Keratinocyte (primary cell): Measurements from ENCODE around the gene SKP2.

Experiments
- EZH2 ChIP-seq: IDR thresholded peaks from one replicate; pipeline ENCODE4 v1.6.1; 2012; ENCODE audit warnings: inconsistent platforms, mild to moderate bottlenecking, low read length, moderate library complexity
- TF ChIP-seq, protein P1 (sequence below), 3 experiments: IDR thresholded peaks in 1 of 3; conservative IDR thresholded peaks in 1 of 3; optimal IDR thresholded peaks in 1 of 3; 2 replicates in 2 of 3; 3 replicates in 1 of 3; pipeline versions ENCODE3 to v1.5.1; 2011; ENCODE audit warnings: low read length in 3 of 3, mild to moderate bottlenecking in 3 of 3, moderate library complexity in 2 of 3, control low read depth in 1 of 3, inconsistent platforms in 1 of 3; ENCODE audit not compliant: insufficient read depth in 2 of 3; ENCODE audit errors: extremely low read depth in 1 of 3

- no peak for TF ChIP-seq EZH2
- TF ChIP-seq, protein P1, sequence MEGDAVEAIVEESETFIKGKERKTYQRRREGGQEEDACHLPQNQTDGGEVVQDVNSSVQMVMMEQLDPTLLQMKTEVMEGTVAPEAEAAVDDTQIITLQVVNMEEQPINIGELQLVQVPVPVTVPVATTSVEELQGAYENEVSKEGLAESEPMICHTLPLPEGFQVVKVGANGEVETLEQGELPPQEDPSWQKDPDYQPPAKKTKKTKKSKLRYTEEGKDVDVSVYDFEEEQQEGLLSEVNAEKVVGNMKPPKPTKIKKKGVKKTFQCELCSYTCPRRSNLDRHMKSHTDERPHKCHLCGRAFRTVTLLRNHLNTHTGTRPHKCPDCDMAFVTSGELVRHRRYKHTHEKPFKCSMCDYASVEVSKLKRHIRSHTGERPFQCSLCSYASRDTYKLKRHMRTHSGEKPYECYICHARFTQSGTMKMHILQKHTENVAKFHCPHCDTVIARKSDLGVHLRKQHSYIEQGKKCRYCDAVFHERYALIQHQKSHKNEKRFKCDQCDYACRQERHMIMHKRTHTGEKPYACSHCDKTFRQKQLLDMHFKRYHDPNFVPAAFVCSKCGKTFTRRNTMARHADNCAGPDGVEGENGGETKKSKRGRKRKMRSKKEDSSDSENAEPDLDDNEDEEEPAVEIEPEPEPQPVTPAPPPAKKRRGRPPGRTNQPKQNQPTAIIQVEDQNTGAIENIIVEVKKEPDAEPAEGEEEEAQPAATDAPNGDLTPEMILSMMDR (optimal IDR thresholded peaks at IDR 0.05 in 1 of 3, IDR thresholded peaks at IDR 0.05 in 1 of 3, conservative IDR thresholded peaks at IDR 0.05 in 1 of 3; ENCODE audit: extremely low read depth in 1 of 3, insufficient read depth in 2 of 3, low read length in 3 of 3): no peak
Observed at GRCh38 chr5:36146390-36146789, 5.5 kb upstream of the SKP2 start.
